Right atrium auricular region (tissue), 2 donors: ENCODE results near the gene ARHGEF10L. TPM values are rescaled to one million over a fixed set of nuclear protein-coding genes. Genes with fewer than 3 reads are reported as not detected.

Experiments used
- DNase-seq: peaks from one replicate; pipeline ENCODE4 v3.0.0-alpha.2; 2019; ENCODE audit warnings: low spot score
- H3K27ac ChIP-seq, 2 donors: fragments of 200-600 bp; sonication (generic); 1 replicate in 1 of 2; 2 replicates in 1 of 2; pipeline ENCODE4 v1.5.1; 2016 to 2019
- H3K27me3 ChIP-seq, 2 donors: fragments of 200-600 bp; sonication (generic); one replicate each; pipeline versions ENCODE4 v1.5.1 to v1.6.0; 2017 to 2019
- H3K36me3 ChIP-seq: fragments of 200-600 bp; sonication (generic); one replicate; pipeline ENCODE4 v1.5.1; 2016
- H3K4me1 ChIP-seq, 2 donors: fragments of 200-600 bp; sonication (generic); one replicate each; pipeline versions ENCODE4 v1.5.1 to v1.6.0; 2017 to 2019
- H3K4me3 ChIP-seq, 2 donors: fragments of 200-600 bp; sonication (generic); 1 replicate in 1 of 2; 2 replicates in 1 of 2; pipeline ENCODE4 v1.5.1; 2017 to 2019; ENCODE audit warnings: mild to moderate bottlenecking in 1 of 2, moderate library complexity in 1 of 2
- H3K9me3 ChIP-seq, 2 donors: fragments of 200-600 bp; sonication (generic); one replicate each; pipeline ENCODE4 v1.5.1; 2019
- CTCF ChIP-seq, 2 donors: fragments of 200-600 bp; sonication (generic); IDR thresholded peaks; one replicate each; pipeline ENCODE4 v1.5.1; 2019; ENCODE audit warnings: antibody characterized with exemption in 2 of 2
- total RNA-seq, 2 donors: library from RNA; depleted of rRNA; stranded (reverse); fragments of >200 nt; gene quantifications; one replicate each; pipeline ENCODE4 v1.1.0, GENCODE V29; 2016

Gene ARHGEF10L
- total RNA-seq, 2 donors from 2014 or later = 49.3 to 52.2 TPM

- DNase-seq = no peak
- Histone ChIP-seq H3K4me1 (peaks cover 0 to 30% of the 10 kb centered on the region in 2 donors), H3K27ac (no peak overlapping the region), H3K27me3 (no peaks in the 10 kb centered on the region), H3K9me3 (no peaks in the 10 kb centered on the region), H3K4me3 (no peak overlapping the region), H3K36me3 (peaks cover 34% of the 10 kb centered on the region)
- TF ChIP-seq CTCF (IDR thresholded peaks at IDR 0.05) = no peak
Measured at GRCh38 chr1:17671314-17671705, 131.8 kb downstream of the ARHGEF10L start.

GRCh38 chr1:17671741-17672140 lies 132.2 kb downstream of the ARHGEF10L start:
- H3K9me3 ChIP-seq = no peaks in the 10 kb centered on the region
- H3K4me1 ChIP-seq = peaks cover 0 to 30% of the 10 kb centered on the region in 2 donors
- no peak for DNase-seq
- TF ChIP-seq CTCF (IDR thresholded peaks at IDR 0.05) = no peak
- no peak overlapping the region for H3K27ac ChIP-seq
- H3K4me3 ChIP-seq = no peak overlapping the region
- peaks cover 38% of the 10 kb centered on the region for H3K36me3 ChIP-seq
- no peaks in the 10 kb centered on the region for H3K27me3 ChIP-seq

- Histone ChIP-seq H3K4me3 (no peak overlapping the region), H3K27me3 (no peaks in the 10 kb centered on the region), H3K36me3 (peaks cover 43% of the 10 kb centered on the region), H3K27ac (no peak overlapping the region), H3K9me3 (no peaks in the 10 kb centered on the region), H3K4me1 (peaks cover 0 to 30% of the 10 kb centered on the region in 2 donors)
- no peak for TF ChIP-seq CTCF (IDR thresholded peaks at IDR 0.05)
- no peak for DNase-seq
Measured at GRCh38 chr1:17672226-17672625, 132.7 kb downstream of the ARHGEF10L start.

- H3K27ac ChIP-seq = no peak overlapping the region
- no peak overlapping the region for H3K4me3 ChIP-seq
- no peaks in the 10 kb centered on the region for H3K27me3 ChIP-seq
- no peaks in the 10 kb centered on the region for H3K9me3 ChIP-seq
- TF ChIP-seq CTCF (IDR thresholded peaks at IDR 0.05) = no peak
- no peak for DNase-seq
- peaks cover 41% of the 10 kb centered on the region for H3K36me3 ChIP-seq
- peaks cover 0 to 30% of the 10 kb centered on the region in 2 donors for H3K4me1 ChIP-seq
Measured at GRCh38 chr1:17673329-17674072, 134.0 kb downstream of the ARHGEF10L start.

- no peak for TF ChIP-seq CTCF (IDR thresholded peaks at IDR 0.05)
- Histone ChIP-seq H3K4me1 (peaks cover 0 to 31% of the 10 kb centered on the region in 2 donors), H3K27ac (no peak overlapping the region), H3K9me3 (no peaks in the 10 kb centered on the region), H3K36me3 (peaks cover 34% of the 10 kb centered on the region), H3K4me3 (no peak overlapping the region), H3K27me3 (no peaks in the 10 kb centered on the region)
- DNase-seq = no peak
Measured at GRCh38 chr1:17674726-17675500, 135.4 kb downstream of the ARHGEF10L start.
